ENCODE data around the gene GLS.
A peak's percentile ranks its signal among the peaks of the same experiment; 100 is the strongest.

The GLS gene

DNA sequence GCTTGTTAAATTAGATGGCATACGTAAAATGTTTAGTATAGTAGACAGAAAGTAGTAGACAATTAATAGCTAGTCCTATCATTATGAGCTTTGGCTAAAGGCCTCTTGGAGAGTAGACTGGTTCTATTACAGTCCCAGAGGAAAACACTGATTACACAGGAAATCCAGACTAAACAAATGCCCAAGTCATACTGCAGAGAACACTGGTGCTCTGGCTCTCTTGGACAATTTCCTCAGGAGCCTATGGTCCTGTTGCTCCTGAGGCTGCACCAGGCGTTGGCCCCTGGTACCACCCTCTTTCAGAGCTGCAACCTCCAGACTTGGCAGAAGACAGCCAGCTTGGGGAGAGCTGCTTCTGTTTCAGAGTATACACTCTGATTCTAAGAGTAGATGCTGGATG lies 91.6 kb downstream of the GLS start:
- no peak for DNase-seq (ENCODE audit: low read depth)

DNA sequence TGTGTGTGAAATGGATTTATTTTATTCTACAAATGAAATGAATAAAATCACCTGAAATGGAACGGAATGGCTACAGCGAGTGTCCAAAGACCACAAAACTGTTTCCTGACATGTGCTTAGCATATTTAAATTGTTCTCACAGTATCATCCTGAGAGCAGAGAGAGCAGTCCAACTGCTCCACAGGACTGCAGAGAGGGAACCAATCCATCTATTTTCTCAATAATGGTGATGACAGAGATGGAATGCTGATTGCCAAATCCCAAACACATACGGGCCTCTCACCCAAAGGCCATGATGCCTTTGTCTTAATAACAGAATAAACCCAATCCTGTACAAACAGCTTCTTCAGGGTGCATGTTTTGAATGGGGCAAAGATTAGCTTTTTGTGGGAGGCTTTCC lies 92.2 kb downstream of the GLS start:
- no peak for DNase-seq (ENCODE audit: low read depth)

DNA sequence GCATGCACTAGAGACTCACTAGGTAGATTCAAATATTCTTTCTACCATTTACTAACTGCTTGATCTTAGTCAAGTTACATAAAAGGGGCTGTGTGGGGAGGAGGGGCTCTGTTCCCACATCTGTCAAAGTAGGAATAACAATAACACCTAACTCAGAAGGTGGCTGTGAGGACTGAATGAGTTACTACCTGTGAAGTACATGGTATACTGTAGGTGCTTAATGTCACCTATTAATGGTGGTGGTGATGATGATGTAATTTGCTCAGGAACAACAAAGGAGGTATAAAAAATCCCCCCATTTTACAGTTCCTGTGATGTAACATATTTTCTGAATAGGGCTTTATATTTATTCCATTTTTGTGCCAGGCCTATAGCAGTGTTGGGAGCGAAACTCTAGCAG lies 92.6 kb downstream of the GLS start:
- DNase-seq (ENCODE audit: low read depth), result no peak

DNA sequence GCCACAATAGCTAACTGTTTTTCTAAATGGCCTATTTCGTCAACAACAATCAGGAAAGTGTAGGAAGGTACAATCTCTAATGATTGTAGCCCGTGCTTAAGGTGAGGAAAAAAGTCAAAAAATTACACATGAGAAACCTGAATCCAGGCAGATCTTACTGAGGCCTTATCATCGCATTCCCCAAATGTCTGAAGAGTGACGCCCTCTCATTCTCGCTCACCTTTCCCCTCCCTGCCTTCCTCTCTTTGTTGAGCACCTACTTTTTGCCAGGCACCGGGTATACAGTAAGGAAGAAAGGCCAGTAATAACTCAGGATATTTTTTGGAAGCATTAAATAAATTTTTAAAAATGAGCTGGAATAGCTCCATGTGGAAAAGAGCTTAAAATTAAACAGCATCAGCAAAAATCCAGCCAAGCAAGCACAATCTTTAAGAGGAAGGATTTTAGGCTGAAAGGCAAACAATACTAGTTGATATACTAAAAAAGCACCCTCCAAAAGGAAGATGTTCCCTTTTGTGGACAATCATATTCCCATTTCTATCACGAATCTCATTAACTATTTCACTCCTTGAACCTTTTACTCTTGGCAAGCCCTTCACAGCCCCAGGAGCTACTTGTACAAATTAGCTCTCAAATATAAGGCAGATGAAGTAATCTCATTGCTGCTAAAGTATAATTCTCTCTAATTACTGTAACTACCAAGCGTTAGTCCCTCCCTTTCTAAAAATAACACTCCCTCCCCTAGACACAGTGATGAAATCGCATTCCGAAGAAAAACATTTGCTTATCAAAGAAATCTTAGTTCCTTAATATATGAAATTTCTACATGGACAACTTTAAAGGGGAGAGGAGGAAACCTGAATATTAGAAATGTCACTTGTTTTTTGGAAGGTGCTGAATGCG lies 93.4 kb downstream of the GLS start:
- DNase-seq (ENCODE audit: low read depth), result no peak

DNA sequence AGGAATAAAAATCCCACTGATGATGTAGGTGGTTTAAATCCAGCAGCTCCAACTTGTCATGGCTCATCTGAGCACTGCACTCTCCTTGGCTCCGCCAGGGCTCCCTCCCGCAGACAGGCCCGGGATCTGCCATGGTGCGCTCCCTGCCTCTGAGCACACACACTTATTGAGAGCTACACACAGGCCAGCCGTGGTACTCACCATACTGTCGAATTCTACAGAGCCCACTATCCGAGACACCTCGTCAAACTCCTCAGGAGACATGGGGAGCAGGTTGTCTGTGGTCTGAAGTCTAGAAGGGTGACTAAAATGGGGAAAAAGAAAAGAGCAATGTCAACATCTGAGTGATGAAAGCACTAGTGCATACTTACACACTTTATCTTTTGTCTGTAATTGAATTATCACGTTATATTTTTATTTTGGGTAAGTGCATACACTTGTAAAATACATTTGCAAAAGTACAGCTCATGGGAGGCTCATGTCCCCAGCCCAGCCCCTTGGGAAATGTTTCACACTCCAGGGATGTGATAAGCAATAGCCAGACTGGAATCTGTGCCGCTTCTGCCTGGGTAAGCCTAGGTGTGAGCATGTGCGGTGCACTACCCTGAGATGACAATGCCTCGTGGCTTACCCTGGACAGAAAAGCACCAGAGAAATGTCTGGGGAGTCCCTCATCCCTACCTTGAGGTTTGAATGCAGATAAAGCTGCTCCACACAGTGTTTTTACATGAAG lies 94.2 kb downstream of the GLS start:
- no peak for DNase-seq (ENCODE audit: low read depth)

DNA sequence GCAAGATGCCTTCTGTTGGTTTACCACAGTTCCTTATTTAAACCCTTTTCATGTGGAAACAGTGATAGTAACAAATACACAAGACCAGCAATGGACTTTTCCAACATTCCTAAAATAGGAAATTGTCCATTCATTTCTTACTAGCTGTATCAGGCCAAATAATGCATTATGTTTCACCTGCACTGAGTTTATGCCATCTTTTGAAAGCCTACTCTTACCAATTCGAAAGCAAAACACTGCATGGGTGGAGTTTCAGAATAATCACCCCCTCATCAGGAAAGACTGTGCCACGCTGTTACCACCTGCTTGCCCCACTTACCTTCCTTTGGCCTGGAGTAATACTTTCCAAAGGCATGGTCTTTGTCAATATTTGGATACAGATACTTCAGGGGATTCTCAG lies 95.9 kb downstream of the GLS start:
- no peak for DNase-seq (ENCODE audit: low read depth)

DNA sequence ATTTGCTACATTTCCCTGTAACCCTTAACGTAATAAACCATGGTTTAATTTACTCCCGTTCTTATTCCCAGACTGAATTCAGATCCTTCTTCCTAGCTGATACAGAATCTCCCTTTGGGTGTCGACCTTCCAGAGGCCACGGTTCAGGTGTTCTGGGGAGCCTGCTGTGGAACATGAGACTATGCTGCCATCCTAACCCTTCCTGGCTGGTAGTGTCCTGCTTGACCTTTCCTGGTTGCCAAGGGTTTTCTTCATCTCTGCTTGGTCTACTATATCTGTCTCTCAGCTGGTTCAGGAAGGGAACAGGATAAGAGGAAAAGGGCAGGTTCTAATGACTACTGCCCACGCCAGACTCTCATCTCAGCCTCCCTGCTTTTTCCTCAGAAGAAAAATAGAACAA lies 96.9 kb downstream of the GLS start:
- no peak for DNase-seq (ENCODE audit: low read depth)

DNA sequence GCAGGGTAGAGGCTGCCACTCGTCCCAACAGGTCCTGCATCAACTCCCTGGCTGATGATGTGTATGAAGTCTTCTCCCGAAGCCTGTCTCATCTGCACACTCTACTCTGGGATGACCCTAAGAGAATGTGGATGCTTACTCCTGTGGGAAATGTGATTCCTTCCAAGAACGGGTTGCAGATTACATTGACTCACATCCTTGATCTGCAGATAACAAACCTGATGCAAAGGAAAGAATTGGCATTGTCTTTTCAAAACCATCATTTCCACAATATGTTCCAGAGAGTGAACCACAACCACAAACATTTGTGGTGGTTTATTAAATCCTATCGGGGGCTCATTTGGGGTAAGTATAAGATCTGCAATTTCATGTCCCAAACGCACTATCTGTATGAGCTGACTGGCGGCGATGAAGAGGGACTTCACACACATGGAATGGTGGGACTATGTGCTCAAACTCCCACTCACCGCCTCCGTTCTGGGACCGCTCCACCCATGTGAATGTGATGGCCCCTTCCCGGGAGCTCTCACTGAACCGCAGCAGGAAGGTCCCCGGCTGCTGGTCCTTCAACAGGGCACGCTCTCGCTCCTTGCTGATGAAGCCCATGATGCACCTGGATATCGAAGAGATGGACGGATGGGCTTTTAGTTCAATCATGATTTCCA lies 97.9 kb downstream of the GLS start:
- DNase-seq (ENCODE audit: low read depth), result no peak

DNA sequence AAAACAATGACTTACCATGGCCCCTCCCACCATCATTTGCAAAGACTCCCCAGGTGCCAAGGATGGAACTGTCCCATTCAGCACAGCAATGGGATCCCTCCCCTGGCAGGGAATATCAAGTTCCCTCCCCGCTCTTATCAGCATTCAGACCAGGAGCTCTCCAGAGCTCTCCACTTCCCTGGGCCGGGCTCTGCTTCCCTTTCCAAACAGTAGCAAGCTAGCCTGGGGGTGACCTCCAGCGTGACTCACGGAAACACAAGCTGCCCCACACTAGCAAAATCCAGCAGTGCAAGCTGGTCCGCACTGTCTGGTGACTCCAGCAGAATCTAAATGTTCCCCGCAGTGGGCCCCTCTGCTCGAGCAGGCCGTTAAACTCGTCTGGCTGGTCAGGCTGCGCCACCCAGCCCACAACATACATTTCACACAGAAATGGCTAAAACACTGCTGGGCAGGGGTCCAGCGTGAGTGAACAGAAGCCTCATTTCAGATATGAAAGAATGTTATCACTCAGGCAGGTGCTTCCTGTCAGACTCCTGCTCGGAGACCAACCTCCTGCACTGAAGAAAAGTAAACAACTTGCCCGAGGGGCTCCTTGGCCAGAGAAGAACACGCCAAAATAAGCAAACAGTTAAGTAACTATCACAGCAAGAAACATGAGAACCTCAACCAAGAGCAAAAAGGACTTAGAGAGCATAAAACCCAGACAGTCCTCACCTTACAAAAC lies 99.4 kb downstream of the GLS start:
- no peak for DNase-seq (ENCODE audit: low read depth)

DNA sequence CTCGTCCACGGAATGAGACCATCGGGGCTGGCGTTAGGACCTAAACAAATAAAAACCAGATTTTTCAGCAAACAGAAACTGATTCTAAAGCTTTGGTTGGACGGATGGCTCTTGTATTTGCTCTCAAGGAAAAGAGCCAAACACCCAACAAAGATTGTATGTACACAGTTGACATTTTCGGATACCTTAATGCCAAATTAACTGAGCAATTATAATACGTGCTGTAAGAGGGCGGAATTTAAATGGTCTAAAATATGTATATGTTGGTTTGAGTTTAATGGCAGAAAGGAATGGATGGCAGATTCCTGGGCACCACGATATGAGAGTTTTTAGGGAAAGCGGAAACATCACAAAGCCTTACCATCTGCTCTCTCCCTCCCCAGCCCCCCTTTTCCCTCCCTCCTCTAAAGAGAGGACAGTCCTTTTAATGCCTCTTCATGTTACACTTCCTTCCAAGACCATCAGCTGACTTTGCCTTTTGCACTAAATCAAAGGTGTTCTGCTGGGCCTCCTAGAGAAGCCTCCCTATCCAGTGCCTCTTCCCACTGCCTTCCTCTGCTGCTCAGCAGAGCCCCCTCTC lies 100.1 kb downstream of the GLS start:
- no peak for DNase-seq (ENCODE audit: low read depth)

DNA sequence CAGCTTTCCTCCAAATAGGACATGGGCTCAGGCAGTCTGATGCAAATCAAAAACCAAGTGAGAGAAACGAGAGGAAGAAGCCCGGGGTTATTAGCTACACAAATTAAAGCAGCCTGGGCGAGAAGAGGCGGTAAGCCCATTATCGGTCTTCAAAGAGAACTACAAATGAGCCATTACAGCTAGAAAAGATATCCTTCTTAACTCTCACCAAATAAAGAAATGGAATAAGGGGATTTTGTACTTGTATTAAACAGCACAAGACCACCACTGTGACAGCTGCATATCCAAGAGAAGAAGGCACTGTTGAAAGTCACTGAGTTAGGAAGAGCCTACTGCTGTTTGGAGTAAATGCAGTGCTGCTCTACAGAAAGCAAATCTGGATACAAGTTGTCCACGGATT lies 100.7 kb downstream of the GLS start:
- DNase-seq (ENCODE audit: low read depth), result no peak

DNA sequence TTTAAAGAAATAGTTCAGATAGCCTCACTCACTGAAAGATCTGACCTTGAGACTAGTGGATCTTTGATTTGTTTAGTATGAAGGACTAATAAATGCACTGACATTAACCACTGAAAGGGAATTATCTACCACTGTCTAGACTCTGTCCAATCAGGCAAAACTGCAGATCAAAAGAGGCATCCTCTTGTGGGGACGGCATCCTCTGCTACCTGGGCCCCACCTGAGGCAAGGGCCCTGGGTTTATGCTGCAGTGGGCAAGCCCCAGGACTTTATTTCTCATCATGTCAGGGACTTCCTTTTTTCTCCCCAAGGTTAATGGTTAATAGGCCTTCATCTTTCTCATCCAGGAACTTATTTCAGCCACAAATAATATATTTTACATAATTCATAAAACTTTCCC lies 101.1 kb downstream of the GLS start:
- no peak for DNase-seq (ENCODE audit: low read depth)

DNA sequence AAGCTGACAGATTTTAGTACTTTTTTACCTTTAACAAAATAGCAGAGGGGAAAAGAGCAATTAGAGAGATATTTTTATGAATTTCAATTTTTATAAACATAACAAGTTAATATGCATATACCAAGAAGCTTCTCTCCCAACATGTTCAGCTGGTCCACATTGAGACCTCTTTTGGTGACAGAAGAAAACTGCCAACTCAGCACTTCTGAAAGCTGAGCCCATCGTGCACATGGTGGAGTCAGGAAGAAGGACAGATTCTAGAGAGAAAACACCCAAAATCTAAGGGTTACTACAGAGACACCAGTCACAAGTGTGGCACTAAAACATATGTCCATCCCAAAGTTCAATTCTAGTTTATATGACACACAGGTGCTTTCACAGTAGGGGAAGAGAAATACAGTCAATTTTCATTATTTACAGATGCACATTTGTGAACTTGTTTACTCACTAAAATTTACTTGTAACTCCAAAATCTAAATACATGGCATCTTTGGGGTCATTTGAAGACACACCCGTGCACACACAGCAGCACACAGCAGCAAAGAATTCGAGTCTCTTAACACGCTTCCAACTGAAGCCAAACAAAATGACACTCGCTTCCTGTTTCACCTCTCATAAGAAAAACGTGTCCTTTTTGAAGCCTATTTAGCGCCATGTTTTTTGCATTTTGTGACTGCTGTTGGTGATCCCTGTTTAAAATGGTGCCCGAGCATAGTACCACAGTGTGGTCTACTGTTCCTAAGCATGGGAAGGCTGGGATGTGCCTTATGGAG lies 101.8 kb downstream of the GLS start:
- no peak for DNase-seq (ENCODE audit: low read depth)

DNA sequence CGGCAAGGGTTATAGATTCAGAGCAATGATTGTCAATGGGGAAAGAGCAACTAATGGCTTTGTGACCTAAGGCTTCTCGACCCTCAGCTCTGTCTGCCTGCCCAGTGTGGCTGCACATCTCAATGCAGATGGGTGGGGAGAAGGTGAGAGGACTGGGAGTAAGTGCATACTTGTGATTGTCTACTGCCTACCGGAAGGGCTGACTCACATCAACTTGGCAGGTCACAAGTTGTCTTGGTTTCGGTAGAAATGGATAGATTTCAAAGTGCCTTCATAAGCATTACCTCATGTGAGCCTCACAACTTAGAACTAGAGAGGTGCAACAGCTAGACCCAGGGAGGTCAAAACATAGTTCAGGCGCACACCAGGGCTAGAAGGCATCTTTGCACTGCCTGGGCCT lies 104.0 kb downstream of the GLS start:
- DNase-seq (ENCODE audit: low read depth), result peak; percentile 31

DNA sequence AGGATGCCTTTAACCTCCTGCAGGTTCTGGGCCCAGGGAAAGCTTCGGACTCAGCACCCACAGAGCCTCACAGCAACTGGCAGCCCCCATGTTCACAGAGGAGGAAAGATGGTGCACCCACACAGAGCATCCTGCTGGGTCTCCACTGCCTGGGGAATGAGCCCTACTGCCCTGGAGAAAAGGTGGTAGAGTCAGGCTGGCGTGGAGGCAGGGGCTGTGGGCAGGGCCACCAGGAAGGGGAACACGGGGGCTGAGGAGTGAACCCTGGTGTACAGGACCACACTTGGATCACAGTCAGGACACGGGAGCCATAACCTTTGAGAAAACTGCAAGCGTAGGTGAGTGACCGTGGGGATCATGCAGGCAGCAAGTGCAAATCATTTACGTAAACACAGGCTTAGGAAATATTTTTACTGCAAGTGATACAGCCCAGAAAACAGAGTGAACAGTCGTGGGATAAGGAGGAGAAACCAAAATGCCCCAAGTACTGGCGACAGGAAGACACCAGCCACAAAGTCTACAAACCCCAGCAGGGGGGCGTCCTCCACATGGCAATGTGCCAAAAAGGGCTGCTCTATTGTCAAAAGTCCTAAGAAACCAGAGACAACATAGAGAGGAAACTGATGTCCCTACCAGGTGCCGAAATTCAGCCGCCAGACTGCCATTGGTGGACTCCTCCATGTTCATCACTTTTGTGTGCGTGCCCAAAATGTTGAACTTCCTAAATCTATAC lies 105.8 kb downstream of the GLS start:
- DNase-seq (ENCODE audit: low read depth), result no peak

DNA sequence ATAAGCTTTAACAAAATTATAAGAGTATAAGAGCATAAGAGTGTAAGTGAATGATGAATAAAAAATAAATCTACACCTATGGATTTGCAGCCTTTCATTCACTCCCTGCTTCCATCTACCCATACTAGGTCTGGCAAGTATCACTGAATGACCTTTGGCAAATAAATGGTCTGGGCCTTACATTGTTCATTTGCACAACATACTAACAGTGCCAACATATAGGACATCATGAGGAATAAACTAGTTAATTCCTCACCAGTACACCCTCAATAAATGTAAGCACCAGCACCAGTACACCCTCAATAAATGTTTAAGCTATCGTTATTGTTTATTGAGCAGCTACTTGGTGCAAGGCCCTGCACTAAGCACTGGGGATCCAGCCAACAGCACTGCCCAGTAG lies 106.5 kb downstream of the GLS start:
- no peak for DNase-seq (ENCODE audit: low read depth)

DNA sequence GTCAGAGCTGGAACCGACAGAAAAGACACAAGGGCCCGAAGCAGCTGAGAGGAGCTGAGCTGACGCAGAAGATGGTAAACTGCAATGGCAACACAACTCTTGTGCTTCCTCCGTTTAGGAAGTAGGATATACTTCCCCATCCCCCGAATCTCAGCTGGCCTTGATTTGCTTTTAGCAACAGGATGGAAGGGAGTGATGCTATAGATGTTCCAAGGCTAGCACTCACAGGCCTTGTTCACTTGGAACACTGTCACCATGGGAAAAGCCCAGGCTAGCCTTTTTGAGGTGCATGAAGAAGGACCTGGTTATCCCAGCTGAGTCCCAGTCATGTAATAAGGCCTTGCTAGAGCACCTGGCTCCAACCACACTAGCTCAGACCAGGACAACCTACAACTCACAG lies 107.3 kb downstream of the GLS start:
- no peak for DNase-seq (ENCODE audit: low read depth)

DNA sequence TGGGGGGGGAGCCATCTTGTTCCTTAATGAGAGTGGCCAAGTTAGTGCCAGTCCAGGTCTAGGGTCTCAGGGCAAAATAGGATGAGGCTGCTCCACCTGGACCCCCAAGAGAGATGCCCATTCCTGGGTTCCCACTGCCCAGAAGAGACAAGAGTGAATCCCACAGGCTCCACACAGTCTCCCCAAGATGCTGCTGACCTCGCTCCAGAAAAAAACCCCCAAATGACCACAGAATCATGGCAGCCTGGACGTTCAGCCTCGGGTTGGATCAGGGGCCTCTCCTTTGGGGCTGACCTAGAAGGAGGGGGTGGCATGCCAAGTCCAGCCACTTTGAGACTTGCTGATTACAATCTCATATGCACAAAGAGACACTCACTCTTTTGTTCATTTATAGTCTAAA lies 108.3 kb downstream of the GLS start:
- DNase-seq (ENCODE audit: low read depth), result no peak

DNA sequence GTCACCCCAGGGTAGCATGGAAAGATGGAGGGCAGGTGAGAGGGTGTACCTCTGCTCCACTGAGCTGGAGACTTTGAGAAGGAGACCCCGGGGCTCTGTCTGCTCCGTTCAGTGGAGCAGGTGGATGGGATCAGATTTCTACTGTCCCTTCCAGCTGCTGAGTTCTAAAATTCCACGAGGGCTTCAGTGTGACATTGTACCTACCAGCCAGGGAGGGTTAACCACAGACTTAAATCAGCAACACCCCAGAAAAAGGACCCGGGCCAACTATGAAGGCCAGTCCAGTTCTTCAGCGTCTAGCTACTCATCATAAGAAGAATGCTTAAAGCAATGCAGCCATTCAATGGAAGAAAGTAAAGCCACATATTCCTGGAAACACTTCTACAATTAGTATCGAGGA lies 109.5 kb downstream of the GLS start:
- no peak for DNase-seq (ENCODE audit: low read depth)

DNA sequence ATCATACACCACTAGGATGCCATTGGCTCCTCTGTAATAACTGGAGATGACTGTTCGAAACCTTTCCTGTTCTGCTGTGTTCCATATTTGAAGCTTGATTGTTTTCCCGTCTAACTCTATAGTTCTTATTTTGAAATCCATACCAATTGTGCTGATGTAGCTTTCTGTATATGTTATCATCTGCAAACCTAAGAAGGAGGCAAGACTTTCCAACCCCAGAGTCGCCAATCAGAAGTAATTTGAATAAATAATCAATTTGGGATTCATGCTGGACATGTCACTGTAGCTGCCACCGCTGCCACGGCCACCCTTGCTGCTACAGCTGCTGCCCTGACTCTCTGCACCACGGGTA lies 112.6 kb downstream of the GLS start:
- DNase-seq (ENCODE audit: low read depth), result no peak

DNA sequence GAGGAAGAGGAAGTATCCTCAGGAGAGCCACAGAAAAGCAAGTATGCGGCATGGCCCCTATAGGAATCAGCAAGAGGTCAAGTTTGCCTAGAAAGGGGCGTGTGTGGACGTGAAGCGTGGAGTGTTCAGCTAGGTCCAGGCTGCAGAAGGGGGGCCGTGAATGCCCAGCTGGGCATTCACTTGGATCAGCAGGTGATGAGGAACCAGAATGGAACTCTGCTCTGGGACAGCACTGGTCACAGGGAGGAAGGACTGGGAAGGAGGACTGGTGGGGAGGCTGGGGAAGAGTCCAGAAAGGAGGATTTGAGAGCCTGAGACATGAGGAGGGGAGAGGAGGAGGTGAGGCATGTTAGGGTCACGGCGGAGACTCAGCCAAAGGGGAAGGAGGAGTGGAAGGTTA lies 113.5 kb downstream of the GLS start:
- DNase-seq (ENCODE audit: low read depth), result no peak
